T-helper 2 cell treated with Interferon-gamma antibody and Interleukin-4, amounts not matched to agents 5 μg/mL and 100 μg/mL, for 36 hours (primary cell): Measurements from ENCODE around the gene COMMD8.

Experiments used
- DNase-seq: peaks from one replicate; pipeline ENCODE4 v3.0.0; 2021; ENCODE audit warnings: low spot score
- H3K27ac Mint-ChIP-seq: one replicate; pipeline ENCODE4 v1.8.0; 2021; ENCODE audit warnings: mild to moderate bottlenecking, mixed read lengths
- H3K27me3 Mint-ChIP-seq: one replicate; pipeline ENCODE4 v1.8.0; 2021; ENCODE audit warnings: low read depth, mixed read lengths
- H3K36me3 Mint-ChIP-seq: one replicate; pipeline ENCODE4 v1.8.0; 2021; ENCODE audit warnings: low read depth, mixed read lengths
- H3K4me1 Mint-ChIP-seq: one replicate; pipeline ENCODE4 v1.8.0; 2021; ENCODE audit warnings: low read depth, mixed read lengths
- H3K4me3 Mint-ChIP-seq: one replicate; pipeline ENCODE4 v1.8.0; 2022; ENCODE audit warnings: mild to moderate bottlenecking, moderate library complexity, mixed read lengths
- H3K9me3 Mint-ChIP-seq: one replicate; pipeline ENCODE4 v1.8.0; 2021; ENCODE audit warnings: mixed read lengths

The COMMD8 gene

DNA sequence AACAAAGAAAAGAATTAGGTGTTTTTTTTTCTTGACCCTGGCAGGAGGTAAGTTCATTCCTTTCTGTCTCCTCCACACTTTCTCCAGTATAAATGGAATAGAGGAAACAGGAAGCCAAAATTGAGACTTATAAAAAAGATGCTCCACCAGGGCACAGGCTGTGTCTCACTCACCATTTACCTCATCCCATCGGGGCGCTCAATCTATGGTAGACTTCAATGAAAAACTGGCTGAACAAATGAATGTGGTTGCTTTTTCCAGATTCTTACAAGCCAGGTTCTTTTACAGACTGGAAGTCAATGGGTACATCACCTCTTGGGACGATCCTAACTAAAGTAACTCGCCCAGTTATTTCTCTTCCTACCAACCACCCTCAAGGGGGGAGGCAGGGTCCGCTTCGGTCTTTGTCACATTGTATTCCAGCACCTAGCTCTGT lies 685 bp downstream of the COMMD8 start:
- Mint-ChIP-seq H3K36me3 (peaks cover 16% of the 10 kb centered on the region), H3K4me1 (peaks cover 22% of the 10 kb centered on the region)

GRCh38 chr4:47451657-47452056 lies 11.8 kb downstream of the COMMD8 start:
- no peak for DNase-seq
- no peak overlapping the region for H3K4me3 Mint-ChIP-seq
- H3K36me3 Mint-ChIP-seq: peaks cover 15% of the 10 kb centered on the region
- H3K4me1 Mint-ChIP-seq: no peaks in the 10 kb centered on the region
- no peaks in the 10 kb centered on the region for H3K27me3 Mint-ChIP-seq
- no peak overlapping the region for H3K27ac Mint-ChIP-seq
- no peaks in the 10 kb centered on the region for H3K9me3 Mint-ChIP-seq

More for the DNA sequence above, 685 bp downstream of the COMMD8 start:
- Mint-ChIP-seq H3K9me3 (no peaks in the 10 kb centered on the region), H3K4me3 (peak overlapping the region; percentile 90), H3K27me3 (no peaks in the 10 kb centered on the region), H3K27ac (peak overlapping the region; percentile 70)
- DNase-seq: no peak

DNA sequence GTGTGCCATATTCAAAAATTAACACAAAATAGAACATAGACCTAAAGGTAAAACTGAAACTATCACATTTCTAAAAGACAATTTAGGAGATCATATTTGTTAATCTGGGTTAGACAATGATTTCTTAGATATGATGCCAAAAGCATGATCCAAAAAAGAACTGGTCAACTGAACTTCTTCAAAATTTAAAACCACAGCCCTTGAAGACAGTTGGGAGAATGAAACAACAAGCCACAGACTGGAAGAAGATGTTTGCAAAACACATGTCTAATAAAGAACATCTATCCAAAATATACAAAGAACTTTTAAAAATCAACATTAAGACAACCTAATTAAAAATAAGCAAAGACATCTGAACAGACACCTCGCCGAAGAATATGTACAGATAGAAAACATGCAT lies 19.5 kb downstream of the COMMD8 start:
- H3K4me1 Mint-ChIP-seq: peaks cover 4% of the 10 kb centered on the region
- no peaks in the 10 kb centered on the region for H3K9me3 Mint-ChIP-seq
- H3K36me3 Mint-ChIP-seq: peaks cover 2% of the 10 kb centered on the region
- no peak for DNase-seq
- H3K4me3 Mint-ChIP-seq: no peak overlapping the region
- no peak overlapping the region for H3K27ac Mint-ChIP-seq
- H3K27me3 Mint-ChIP-seq: no peaks in the 10 kb centered on the region

- Mint-ChIP-seq H3K27me3 (no peaks in the 10 kb centered on the region), H3K4me1 (peaks cover 4% of the 10 kb centered on the region), H3K36me3 (no peaks in the 10 kb centered on the region), H3K4me3 (no peak overlapping the region), H3K9me3 (no peaks in the 10 kb centered on the region), H3K27ac (no peak overlapping the region)
- no peak for DNase-seq
These were observed 20.5 kb downstream of the COMMD8 start for GRCh38 chr4:47442980-47443379.

GRCh38 chr4:47434931-47435330 lies 28.6 kb downstream of the COMMD8 start:
- H3K4me3 Mint-ChIP-seq: no peak overlapping the region
- H3K36me3 Mint-ChIP-seq: no peaks in the 10 kb centered on the region
- H3K27me3 Mint-ChIP-seq: peaks cover 18% of the 10 kb centered on the region
- H3K4me1 Mint-ChIP-seq: no peaks in the 10 kb centered on the region
- H3K9me3 Mint-ChIP-seq: no peaks in the 10 kb centered on the region
- DNase-seq: no peak
- H3K27ac Mint-ChIP-seq: no peak overlapping the region

GRCh38 chr4:47432749-47433148 lies 30.8 kb downstream of the COMMD8 start:
- no peaks in the 10 kb centered on the region for H3K36me3 Mint-ChIP-seq
- peaks cover 18% of the 10 kb centered on the region for H3K27me3 Mint-ChIP-seq
- H3K27ac Mint-ChIP-seq: no peak overlapping the region
- no peaks in the 10 kb centered on the region for H3K4me1 Mint-ChIP-seq
- H3K4me3 Mint-ChIP-seq: no peak overlapping the region
- DNase-seq: no peak
- H3K9me3 Mint-ChIP-seq: no peaks in the 10 kb centered on the region

GRCh38 chr4:47427935-47428334 lies 35.6 kb downstream of the COMMD8 start:
- H3K9me3 Mint-ChIP-seq: no peaks in the 10 kb centered on the region
- peaks cover 5% of the 10 kb centered on the region for H3K27me3 Mint-ChIP-seq
- no peaks in the 10 kb centered on the region for H3K36me3 Mint-ChIP-seq
- no peak overlapping the region for H3K27ac Mint-ChIP-seq
- H3K4me1 Mint-ChIP-seq: no peaks in the 10 kb centered on the region
- no peak for DNase-seq
- no peak overlapping the region for H3K4me3 Mint-ChIP-seq

DNA sequence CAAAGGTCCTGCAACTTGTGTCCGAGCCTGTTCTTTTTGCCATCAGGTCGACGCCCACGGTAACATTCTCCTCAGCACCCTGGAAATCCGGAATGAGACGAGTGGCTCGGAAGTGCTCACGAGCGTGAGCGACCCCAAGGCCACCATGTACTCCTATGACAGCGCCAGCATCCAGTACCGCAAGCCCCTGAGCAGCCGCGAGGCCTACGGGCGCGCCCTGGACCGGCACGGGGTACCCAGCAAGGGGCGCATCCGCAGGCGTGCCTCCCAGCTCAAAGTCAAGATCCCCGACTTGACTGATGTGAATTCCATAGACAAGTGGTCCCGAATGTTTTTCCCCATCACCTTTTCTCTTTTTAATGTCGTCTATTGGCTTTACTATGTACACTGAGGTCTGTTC lies 37.9 kb downstream of the COMMD8 start:
- DNase-seq: no peak
- Mint-ChIP-seq H3K27ac (no peak overlapping the region), H3K27me3 (peaks cover 7% of the 10 kb centered on the region), H3K4me3 (no peak overlapping the region), H3K4me1 (no peaks in the 10 kb centered on the region), H3K9me3 (no peaks in the 10 kb centered on the region), H3K36me3 (no peaks in the 10 kb centered on the region)

- no peak for DNase-seq
- Mint-ChIP-seq H3K4me3 (no peak overlapping the region), H3K27me3 (peaks cover 7% of the 10 kb centered on the region), H3K9me3 (no peaks in the 10 kb centered on the region), H3K27ac (no peak overlapping the region), H3K36me3 (no peaks in the 10 kb centered on the region), H3K4me1 (no peaks in the 10 kb centered on the region)
These were observed 44.2 kb downstream of the COMMD8 start for GRCh38 chr4:47419296-47419695.

DNA sequence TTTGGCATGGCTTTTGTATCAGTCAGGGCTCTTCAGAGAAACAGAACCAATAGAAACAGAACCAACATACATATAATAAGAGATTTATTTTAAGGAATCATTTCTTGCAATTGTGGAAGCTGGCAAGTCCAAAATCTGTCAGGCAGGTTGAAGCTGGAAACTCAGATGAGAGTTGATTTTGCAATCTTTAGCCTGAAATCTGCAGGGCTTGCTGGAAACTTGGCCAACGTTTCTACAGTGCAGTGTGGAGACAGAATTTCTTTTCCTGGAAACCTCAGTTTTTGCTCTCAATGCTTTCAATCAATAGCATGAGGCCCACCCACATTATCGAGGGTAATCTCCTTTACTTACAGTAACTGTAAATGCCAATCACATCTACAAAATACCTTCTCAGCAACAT lies 45.4 kb downstream of the COMMD8 start:
- Mint-ChIP-seq H3K27ac (no peak overlapping the region), H3K4me1 (no peaks in the 10 kb centered on the region), H3K4me3 (no peak overlapping the region), H3K9me3 (no peaks in the 10 kb centered on the region), H3K36me3 (no peaks in the 10 kb centered on the region), H3K27me3 (peaks cover 7% of the 10 kb centered on the region)
- no peak for DNase-seq

GRCh38 chr4:47415719-47416118 lies 47.8 kb downstream of the COMMD8 start:
- Mint-ChIP-seq H3K4me1 (no peaks in the 10 kb centered on the region), H3K27me3 (no peaks in the 10 kb centered on the region), H3K9me3 (no peaks in the 10 kb centered on the region), H3K27ac (no peak overlapping the region), H3K4me3 (no peak overlapping the region), H3K36me3 (no peaks in the 10 kb centered on the region)
- no peak for DNase-seq

DNA sequence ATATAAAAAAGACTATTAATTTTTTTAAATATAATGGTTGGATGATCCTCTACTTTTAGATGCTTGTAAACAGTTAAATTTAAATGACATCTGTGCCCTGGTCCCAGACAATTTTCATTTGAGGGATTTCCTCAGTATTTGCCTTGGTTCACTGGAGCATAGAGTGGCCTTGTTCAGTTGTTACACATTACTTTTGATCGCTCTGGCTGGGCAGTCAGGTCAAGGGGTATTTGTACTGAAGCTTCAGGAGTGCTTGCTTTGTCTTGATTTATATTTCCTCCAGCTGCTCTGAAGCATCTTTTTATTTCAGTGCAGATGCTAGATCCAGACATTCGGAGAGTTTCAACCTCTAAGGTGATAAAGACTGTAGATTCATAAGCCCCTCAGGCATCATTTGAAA lies 50.0 kb downstream of the COMMD8 start:
- Mint-ChIP-seq H3K4me1 (no peaks in the 10 kb centered on the region), H3K4me3 (no peak overlapping the region), H3K27me3 (no peaks in the 10 kb centered on the region), H3K36me3 (no peaks in the 10 kb centered on the region), H3K27ac (no peak overlapping the region), H3K9me3 (no peaks in the 10 kb centered on the region)
- no peak for DNase-seq

- DNase-seq: no peak
- Mint-ChIP-seq H3K9me3 (no peaks in the 10 kb centered on the region), H3K36me3 (no peaks in the 10 kb centered on the region), H3K4me3 (no peak overlapping the region), H3K27me3 (peaks cover 6% of the 10 kb centered on the region), H3K27ac (no peak overlapping the region), H3K4me1 (no peaks in the 10 kb centered on the region)
These were observed 53.2 kb downstream of the COMMD8 start for GRCh38 chr4:47410271-47410670.

DNA sequence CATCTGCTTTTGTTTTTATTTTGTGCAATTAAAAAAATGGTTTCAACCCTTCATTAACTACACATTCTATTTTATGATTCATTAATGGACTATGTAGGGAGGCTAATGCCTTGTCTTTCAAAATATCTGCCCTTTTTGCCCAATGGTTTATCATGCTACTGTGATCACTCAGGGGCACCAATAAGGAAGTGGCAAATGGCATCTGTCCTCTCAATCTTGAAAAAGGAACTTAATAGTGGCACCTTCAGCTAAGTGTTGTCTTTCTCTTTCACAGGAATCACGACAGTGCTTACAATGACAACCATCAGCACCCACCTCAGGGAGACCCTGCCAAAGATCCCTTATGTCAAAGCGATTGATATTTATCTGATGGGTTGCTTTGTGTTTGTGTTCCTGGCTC lies 57.1 kb downstream of the COMMD8 start:
- no peak overlapping the region for H3K4me3 Mint-ChIP-seq
- peaks cover 9% of the 10 kb centered on the region for H3K27me3 Mint-ChIP-seq
- DNase-seq: no peak
- H3K9me3 Mint-ChIP-seq: no peaks in the 10 kb centered on the region
- no peaks in the 10 kb centered on the region for H3K36me3 Mint-ChIP-seq
- H3K27ac Mint-ChIP-seq: no peak overlapping the region
- H3K4me1 Mint-ChIP-seq: no peaks in the 10 kb centered on the region
